CD4-positive, alpha-beta T cell treated with Interleukin-17A for 1 hour (primary cell): ENCODE measurements around the gene THOP1.

Source experiments
- DNase-seq: peaks from one replicate; pipeline ENCODE4 v3.0.0-alpha.2; 2020

The THOP1 gene

DNA sequence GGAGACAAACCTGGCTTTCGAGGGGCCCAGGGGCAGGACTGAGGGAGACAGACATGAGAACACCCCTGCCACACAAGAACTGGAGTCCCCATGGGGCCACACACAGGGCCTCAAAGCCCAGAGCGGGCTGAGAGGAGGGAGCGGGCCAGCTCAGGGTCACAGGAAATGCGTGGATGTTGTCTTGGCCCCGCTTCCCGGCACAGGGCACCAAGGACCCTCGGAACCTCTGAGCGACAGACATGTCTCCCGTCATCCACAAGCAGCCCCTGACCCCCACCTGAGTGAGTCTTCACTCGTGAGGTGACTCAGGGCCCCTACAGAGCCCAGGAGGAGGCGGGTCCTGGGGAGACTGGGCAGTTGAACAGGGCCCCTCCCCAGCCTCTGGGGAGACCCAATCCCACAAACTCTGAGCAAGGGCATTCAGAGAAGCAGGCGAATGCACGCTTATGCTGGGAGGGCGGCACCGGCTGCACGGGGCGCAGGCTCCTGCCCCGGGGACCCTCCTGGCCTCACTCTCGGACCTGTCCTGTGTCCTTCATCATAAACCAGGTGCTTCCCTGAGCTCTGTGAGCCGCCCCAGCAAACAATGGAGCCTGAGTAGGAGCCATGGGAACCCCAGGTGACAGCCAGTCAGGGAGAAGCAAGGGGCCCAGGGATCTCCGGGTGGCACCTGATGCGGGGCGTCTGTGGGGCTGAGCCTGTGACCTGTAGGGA lies 22.4 kb upstream of the THOP1 start:
- DNase-seq, result no peak

DNA sequence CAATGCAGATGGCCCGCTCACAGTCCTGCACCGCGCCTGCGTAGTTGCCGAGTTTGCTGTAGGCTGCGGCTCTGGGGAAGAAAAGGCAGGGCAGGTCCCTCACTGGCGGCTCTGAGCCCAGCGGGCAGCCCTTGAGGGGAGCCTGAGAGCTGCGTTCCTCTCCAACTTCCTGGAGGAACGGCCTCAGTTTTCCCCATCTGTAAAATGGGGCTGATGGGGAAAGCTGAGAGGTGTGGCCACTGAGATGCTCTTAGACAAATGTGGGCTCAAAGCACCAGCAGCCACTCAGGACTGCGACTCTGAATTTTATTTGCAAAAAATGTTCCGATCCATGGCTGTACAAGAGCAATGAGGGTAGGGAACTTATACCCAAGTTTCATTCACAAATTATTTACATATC lies 21.6 kb upstream of the THOP1 start:
- DNase-seq, result no peak

DNA sequence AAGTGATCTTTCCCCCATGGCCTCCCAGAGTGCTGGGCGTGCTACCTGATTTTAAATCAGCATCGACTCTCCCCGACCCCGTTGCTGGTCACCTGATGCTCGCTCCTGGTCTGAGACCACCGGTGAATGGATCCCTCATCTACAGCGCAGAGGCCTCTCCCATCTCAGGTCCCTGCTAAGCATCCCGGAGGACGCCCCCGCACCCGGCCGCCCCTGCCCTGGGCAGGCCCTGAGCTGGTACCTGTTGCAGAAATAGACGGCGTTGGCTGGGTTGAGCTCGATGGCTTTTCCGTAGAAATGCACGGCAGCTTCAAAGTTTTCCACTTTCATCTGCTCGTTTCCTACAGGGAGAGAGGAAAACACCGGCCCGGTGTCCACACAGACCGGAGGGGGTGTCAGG lies 20.4 kb upstream of the THOP1 start:
- DNase-seq, result no peak

DNA sequence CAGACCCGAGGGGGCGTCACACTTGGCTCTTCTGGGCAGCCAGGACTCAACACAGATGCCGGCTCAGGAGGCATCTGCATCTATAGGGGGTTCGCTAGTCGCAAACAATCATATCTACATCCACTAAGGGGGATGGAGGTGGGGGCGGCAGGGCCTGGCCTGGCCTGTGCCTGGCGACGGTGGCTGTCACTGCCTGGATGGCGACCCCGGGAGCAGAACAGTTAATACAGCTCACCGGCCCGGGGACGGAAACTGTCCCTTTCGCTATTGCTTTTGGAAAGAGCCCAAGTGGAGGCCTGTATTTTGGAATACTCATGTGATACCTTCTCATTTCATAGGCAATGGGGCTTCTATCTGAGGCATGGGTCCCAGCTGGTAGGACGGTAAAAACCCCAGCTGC lies 19.9 kb upstream of the THOP1 start:
- no peak for DNase-seq

DNA sequence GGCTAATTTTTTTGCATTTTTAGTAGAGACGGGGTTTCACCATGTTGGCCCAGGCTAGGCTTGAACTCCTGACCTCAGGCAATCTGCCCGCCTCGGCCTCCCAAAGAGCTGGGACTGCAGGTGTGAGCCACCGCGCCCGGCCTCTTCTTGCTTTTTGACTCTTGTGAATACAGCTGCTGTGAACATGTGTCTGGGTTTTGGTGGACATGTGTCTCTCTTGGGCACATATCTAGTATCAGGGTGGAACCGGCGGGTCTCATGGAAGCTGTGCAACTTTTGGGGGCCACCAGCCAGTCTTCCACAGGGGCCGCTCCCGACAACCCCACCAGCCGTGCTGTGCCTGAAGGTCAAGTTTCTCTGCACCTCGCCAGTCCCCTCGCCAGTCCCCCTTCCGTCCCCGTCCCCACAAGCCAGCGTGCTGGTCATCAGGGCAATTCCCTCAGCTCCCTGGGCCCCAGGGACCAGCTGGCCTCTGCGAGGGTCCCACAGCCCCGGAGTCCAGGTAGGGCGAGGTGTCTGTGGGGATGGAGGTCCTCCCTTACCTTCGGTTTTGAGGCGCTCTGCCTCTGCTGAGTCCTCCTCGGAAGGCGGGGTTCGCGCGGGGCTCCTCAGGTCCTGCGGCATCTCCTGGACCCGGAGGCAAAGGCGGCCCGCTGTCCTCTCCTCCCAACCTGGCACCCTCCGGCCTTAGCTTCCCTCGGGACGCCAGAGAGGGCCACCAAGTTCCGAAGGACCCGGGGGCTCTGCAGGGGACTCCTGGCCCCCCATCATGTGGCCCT lies 18.5 kb upstream of the THOP1 start:
- DNase-seq, result no peak

DNA sequence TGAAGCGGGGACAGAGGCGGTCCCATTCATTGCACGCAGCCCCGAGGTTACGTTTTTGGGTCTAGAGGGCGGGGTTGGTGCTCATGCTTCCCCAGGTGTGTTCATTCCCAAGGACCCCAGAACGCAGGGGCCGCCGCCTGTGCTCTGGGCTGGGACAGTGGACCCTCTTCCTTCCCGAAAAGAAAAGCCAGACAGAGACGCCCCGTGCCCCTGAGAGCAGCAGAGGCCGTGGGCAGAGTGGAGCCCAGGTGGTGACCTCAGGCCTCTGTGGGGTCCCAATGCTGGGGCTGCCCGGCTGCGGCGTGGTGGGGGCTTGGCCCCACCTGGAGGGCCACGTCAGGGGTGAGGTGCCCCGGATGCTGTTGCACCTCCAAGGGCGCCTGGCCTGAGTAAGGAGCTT lies 17.6 kb upstream of the THOP1 start:
- no peak for DNase-seq

DNA sequence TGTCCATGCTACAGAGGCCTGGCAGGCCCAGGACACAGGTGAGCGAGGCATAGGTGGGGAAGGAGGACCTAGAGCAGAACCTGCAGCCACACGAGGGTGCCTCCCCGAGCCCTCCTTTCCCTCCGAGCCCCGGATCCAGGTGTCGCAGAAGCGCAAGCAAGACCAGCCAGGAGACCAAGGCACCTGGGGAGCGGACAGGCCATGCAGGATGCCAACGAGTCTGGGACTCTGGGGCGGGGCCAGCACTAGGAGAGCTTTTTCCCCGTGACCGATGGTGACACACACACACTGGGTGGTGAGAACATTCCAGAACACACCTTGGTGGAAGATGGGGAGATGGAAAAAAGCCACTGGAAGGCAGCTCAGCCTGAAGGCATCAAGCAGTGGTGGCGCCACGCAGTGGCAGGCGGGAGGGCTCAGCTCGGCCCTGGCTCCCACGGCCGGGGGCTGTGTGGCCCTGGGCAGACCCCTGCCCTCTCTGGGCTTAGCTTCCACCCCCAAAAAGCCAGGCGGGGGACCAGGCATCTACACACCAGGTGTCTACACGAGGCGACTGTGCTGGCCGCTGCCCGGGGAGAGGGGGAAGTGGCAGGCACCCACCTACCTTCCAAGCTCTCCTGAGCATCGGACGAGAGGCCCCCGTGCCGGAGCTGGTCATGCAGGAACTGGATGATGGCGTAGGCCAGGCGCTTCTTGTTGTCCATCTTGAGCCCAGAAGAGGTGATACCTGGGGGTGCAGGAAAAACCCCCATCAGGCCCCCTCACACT lies 16.8 kb upstream of the THOP1 start:
- DNase-seq, result no peak

DNA sequence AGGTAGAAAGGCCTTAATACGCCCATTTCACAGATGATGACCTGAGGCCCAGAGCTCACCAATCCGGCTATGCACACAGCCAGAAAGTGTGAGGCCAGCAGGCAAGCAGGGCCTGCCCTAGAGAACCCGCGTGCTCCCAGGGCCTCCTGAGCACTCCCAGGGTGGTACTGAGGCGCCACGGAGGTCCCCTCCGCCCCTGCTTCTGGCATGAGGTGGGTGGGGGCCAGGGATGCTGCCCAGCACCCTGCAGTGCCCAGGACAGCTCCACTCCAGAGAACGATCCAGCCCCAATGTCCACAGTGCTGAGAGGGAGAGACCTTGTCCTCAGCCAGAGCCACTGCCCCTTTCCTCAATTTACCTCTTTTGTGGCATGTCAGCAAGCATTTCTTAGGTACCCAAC lies 16.1 kb upstream of the THOP1 start:
- no peak for DNase-seq

DNA sequence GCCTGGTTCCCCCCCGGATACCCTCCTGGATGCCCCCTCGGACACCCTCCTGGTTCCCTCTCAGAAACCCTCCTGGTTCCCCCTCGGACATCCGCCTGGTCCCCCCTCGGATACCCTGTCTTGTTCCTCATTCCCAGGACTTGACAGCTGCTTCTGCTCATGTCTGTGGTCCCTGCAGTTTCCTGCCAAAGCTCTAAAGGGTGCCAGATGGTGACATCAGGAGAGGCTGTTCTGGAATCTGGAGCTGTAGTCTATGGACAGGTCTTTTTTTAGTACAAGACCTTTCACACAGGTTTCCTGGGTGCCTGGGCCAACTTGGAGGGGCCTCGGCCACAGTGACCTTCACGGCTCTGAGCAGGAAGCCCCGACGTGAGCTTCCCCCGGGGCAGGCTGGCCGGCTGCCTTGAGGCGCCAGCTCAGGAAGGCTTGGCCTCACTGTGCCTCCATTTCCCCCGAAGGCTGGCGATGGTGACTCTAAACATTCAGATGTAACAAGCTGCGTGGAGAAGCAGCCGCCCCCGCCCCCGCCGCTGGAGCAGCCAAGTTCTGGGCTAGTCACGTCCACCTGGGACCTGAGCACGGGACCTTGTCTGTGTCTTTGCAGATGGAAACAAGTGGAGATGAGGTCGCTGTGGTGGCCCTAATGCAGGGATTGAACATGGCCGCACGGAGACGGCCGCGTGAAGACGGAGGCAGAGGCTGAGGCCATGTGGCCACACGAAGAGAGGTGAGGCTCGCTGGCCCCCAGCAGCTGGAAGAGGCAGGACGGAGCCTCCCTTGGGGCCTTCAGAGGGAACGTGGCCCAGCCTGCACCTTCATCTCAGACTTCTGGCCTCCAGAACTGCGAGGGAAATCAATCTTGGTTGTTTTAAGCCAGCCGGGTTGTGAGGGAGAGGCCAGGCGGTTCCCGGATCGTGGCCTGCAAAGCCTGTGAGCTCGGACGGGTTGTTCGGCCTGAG lies 15.0 kb upstream of the THOP1 start:
- no peak for DNase-seq

DNA sequence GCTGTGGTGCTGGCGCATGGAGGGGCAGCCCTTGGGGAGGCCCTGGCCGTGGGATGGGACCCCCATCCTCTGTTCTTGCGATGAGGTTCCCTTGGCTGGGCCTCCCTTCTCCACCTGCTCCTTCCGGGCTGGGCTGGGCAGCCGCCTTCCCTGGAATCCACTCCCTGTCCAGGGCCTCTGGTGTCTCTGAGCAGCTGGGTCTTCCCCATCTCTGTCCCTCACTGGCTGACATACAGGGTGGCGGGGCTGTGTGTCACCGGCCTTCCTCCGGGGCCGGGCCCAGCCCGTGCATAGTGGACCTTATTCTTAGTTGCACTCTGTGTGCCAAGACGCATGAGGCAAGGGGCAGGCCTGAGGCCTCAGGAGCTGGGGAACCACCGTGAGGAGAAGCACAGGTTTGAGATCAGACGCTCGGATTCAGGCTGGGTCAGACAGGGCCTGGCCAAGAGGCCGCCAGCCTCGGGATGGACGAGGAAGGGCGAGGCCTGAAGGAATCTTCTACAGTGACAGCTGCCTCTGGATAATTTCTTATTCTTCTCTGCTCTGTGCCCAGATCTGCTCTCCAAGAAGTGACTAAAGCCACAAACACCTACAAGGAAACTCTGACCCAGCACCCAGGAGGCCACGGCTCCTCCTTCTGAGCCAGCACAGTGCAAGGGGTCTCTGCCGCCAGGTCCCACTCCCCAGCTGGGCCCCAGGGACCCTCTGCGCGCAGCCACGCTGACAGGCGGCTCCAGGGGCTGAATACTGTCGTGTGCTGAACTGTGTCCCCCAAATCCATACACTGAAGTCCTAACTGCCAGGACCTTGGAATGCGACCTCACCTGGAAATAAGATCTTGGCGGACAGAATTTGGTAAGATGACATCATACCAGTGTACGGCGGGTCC lies 13.3 kb upstream of the THOP1 start:
- no peak for DNase-seq

DNA sequence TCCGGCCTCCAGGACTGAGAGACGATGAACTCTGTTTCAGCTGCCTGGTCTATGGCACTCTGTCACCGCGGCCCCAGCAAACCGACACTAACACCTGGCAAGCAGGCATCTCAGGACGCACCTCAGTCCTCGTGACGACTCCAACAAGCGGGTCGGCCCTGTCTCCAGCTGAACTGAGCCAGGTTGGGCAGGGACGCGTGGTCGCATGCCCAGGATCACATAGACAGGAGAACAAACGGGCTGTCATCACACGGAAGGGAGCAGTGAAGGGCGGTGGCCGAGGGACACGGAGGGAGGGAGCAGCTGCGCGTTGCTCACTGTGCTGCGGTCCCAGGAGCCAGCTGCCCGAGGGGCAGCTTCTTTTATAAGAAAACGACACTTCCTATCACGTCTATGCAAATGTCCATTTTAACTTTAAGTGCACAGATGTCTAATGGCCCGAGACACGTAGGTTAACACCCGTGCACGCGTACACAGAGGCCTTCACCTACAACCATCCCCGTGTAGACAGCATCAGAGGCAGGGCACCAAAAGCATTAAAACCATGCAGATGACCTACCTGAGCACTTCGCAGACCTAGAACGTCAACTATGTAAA lies 11.1 kb upstream of the THOP1 start:
- DNase-seq, result no peak

DNA sequence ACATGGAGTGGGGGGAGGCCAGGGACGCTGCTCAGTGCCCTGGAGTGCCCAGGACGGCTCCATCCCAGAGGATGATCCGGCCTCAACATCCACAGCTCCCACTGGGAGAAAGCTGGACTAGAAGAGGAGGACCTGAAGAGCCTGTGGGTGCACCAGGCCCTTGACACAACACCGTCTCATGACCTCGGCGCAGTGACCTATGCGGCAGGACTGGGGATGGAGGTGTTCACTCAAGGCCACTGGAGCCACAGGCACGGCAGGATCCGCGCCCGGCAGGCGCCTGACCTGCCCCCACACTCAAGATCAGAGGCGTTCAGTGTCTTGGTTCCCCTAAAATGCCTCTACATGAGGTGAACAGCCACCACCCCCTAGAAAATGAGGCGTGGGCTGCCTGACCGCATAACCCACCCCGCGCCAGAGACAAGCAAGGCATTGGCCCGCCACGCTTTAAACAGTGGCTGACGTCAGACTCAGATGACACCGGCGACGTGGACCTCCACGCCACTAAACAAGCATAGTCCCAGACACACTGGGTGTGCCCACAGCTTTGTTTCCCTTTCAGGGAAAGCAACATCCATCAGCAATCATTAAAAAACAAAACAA lies 10.2 kb upstream of the THOP1 start:
- DNase-seq, result no peak

DNA sequence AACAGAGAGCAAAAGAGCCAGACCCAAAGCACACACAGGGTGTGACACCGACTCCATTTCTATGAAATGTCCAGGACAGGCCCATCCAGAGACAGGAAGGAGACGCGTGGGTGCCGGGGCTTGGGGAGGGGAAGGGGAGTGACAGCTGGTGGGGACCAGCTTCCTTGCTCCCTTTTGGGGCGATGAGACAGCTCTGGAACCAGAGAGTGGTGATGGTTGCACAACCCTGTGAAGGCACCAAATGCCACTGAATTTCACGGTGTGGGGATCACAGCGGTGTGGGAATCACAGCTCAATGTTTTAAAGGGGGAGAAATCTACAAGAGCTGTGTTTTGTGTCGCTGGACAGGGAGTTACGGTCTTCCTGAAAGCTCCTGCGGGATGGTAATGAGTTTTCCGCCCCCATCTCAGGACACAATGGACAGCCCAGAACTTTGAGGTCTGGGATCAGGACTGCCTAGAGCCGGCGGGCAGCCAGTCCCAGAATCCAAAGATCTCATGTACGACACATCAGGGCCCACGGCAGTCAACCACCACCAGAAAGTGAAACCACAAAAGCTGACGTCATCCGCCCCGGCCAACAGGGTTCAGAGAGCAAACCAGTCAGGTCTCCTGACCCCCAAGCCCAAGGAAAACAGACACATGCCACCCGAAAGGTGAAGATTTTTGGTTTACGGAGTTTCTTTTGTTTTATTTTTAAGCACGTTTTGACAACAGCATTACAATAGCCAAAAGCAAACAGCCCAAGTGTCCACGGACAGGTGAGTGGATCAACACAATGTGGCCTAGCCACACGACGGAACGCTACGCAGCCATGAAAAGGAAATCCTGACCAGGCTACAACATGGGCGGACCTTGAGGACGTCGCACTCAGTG lies 9.5 kb upstream of the THOP1 start:
- DNase-seq, result peak; percentile 75

DNA sequence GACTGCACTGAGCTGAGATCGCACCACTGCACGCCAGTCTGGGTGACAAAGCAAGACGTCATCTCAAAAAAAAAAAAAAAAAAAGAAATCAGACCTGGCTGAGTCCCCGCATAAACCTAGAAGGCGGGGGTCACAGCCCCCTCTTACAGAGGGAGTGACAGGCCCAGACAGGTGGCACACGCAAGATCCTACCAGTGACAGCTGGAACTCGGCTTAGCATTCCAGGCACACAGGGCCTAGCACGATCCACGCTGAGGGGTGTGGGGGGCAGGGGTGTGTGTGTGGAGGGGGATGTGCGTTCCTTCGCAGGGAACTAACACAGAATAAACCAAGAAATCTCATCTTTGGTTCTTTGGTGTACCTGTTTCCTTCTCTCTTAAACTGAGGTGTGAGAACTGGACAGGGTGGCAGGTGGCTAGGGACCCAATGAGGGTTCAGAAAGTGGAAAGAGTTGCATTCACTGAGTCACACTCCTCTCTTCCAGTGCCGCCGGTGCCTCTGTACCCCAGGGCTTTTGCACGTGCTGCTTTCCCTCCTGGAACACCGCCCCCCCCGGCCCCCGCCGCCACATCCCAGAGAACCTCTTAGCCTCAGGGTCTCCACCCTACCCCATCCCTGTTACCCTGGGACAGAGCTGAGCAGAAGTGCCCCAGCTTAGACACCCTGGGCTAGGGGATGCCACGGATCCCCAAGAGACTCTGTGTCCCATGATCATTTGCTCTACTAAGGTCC lies 7.2 kb upstream of the THOP1 start:
- DNase-seq, result no peak

DNA sequence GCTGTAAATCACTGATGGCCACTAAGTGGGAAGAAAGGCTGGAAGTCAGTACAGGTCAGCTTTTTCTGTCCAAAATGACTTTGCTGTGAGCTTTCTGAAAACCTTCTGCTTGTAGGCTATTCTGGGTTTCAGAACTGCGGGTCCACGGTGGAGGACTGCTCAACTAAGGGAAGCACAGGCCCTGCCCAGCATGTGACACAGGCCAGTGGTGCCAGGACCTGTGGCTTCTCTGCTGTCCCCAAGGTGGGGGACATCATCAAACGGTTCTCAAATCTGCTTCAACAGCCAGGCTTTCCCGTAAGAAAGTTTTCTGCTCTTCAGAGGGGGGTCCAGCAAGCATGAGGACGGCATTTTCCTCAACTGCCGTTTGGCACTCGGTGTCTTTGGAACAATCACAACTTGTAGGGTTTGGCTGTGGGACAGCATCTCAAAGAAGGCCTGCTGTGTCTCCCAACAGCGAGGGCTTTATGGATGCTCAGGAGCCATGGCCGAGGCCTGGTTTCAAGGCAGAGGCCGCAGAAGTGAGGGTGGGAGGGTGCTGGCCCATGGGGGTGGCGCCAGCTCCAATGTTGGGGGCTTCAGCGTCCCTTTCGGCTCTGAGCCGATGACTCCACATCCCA lies 6.1 kb upstream of the THOP1 start:
- no peak for DNase-seq

DNA sequence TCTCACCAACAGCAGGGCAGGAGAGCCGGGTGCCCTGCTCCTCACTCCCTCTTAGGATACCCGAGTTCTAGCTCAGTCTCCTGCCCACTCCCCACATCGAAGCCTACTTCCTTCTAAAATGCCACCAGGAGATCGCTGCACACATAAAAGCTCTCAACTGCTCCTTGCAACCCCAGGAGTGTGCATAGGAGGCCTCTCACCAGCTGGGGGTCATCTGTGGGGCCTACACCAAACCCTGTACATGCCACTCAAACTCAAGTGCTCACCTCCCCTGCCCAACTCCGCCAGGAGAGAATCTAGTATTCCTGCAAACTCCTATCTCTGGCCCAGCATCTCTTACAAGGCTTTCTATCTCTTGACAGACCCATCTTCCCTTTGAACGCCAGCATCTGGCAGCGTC lies 5.0 kb upstream of the THOP1 start:
- no peak for DNase-seq

DNA sequence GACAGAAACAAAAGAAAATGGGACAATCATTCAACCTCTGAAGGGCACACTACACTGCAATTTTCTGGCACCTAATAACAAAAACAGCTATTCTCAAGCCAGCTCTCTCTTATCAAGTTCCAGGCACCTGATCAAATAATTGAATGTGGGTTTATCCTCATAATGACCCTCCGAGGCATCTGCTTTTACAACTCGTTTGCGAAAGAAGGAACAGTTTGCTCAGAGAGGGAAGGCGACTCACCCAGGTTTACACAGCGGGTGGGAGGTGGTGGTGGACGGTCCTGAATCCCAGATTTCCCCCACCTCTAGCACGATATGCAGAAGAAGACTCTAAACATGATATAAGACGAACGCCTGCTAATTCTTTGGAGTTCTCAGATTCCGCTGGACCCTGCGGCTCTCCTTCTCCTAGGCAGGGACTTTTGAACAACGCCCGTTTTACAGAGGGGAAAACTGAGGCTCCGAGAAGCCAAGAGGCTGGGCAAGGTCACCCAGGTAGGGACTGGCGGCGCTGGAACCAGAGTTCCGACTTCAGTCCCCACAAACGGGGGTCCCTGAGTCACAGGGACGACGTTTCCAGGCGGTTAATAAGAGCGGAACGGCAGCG lies 2.9 kb upstream of the THOP1 start:
- no peak for DNase-seq
